Body of pancreas (tissue), 4 donors: ENCODE measurements around the gene MSANTD2. TPM values are rescaled to one million over a fixed set of nuclear protein-coding genes. Genes with fewer than 3 reads are reported as not detected.

Experiments
- ATAC-seq: fragments of 150-250 bp; one replicate; pipeline ENCODE4 v1.9.1; 2016
- DNase-seq, 4 donors: peaks; one replicate each; pipeline ENCODE4 v3.0.0-alpha.2; 2019
- H3K27ac ChIP-seq, 4 donors: fragments of 200-600 bp; sonication (generic); 1 replicate in 3 of 4; 2 replicates in 1 of 4; pipeline versions ENCODE4 v1.5.1 to v1.6.1; 2016 to 2019; ENCODE audit warnings: mild to moderate bottlenecking in 1 of 4, mixed read lengths in 1 of 4, moderate library complexity in 1 of 4
- H3K27me3 ChIP-seq, 2 donors: fragments of 200-600 bp; sonication (generic); one replicate each; pipeline ENCODE4 v1.6.0; 2016; ENCODE audit warnings: mild to moderate bottlenecking in 1 of 2
- H3K36me3 ChIP-seq, 2 donors: fragments of 200-600 bp; sonication (generic); replicated peaks in 1 of 2; 2 replicates each; pipeline ENCODE4 v1.5.1; 2016; ENCODE audit warnings: low read depth in 2 of 2; ENCODE audit not compliant: insufficient read depth in 1 of 2
- H3K4me1 ChIP-seq: fragments of 200-600 bp; sonication (generic); one replicate; pipeline ENCODE4 v1.6.0; 2016
- H3K4me3 ChIP-seq, 2 donors: fragments of 200-600 bp; sonication (generic); 1 replicate in 1 of 2; 2 replicates in 1 of 2; pipeline ENCODE4 v1.5.1; 2016 to 2019
- H3K9me3 ChIP-seq, 3 donors: fragments of 200-600 bp; sonication (generic); 1 replicate in 2 of 3; 2 replicates in 1 of 3; pipeline ENCODE4 v1.5.1; 2016
- POLR2A ChIP-seq, 3 donors: fragments of 450-650 bp; IDR thresholded peaks; one replicate each; pipeline ENCODE4 v1.6.1; 2016; ENCODE audit warnings: antibody characterized with exemption in 3 of 3, mild to moderate bottlenecking in 2 of 3
- WGBS, 2 donors: methylation state at CpG; one replicate each; pipeline ENCODE4 v1.1.5; 2017; 5-methylcytosine and 5-hydroxymethylcytosine counted together
- intact Hi-C: fragments of 100-400 bp; cut with DNase I; formaldehyde crosslinking; loops from one replicate; pipeline ENCODE4 v1.15.1; 2023
- total RNA-seq, 2 donors: library from RNA; depleted of rRNA; stranded (reverse); fragments of >200 nt; gene quantifications; one replicate each; pipeline ENCODE4 v1.1.0, GENCODE V29; 2016
- TF ChIP-seq, protein P1 (sequence below), 7 experiments: fragments of 450-650 bp in 4 of 7; fragments of 200-600 bp in 3 of 7; sonication (generic) in 3 of 7; IDR thresholded peaks; one replicate each; pipeline ENCODE4 v1.5.1; 2016 to 2019; ENCODE audit warnings: antibody characterized with exemption in 7 of 7

MSANTD2 gene
- total RNA-seq, 2 donors from 2014 or later, result 13.0 to 23.7 TPM

DNA sequence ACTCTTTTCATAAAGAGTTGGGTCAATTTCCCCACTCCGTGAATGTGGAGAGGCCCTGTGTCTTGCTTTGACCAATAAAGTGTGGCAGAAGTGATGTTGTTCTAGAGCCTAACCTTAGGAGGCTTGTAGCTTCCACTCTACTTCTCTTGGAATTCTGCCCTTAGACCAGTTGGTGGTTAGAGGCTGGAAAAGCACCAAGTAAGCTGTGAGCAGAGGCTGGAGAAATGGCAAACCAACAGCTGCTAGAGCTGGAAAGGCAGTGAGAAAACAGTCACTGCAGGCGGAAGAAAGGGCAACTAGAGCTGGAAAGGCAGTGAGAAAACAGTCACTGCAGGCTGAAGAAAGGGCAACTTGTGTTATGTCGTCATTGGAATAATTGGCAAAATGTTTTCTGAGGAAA, 29.8 kb upstream of the MSANTD2 start:
- DNase-seq (no peak), ATAC-seq (no peak)
- H3K36me3 ChIP-seq, result no peaks in the 10 kb centered on the region
- intact Hi-C loops, result no loop called here
- H3K27ac ChIP-seq, result no peak overlapping the region
- H3K9me3 ChIP-seq, result no peaks in the 10 kb centered on the region
- no peaks in the 10 kb centered on the region for H3K27me3 ChIP-seq
- 56 to 69% methylated on average over 3 of the region's 3 CpGs for WGBS, 2 donors
- no peaks in the 10 kb centered on the region for H3K4me1 ChIP-seq
- TF ChIP-seq POLR2A (IDR thresholded peaks at IDR 0.05), result no peak
- TF ChIP-seq, protein P1, sequence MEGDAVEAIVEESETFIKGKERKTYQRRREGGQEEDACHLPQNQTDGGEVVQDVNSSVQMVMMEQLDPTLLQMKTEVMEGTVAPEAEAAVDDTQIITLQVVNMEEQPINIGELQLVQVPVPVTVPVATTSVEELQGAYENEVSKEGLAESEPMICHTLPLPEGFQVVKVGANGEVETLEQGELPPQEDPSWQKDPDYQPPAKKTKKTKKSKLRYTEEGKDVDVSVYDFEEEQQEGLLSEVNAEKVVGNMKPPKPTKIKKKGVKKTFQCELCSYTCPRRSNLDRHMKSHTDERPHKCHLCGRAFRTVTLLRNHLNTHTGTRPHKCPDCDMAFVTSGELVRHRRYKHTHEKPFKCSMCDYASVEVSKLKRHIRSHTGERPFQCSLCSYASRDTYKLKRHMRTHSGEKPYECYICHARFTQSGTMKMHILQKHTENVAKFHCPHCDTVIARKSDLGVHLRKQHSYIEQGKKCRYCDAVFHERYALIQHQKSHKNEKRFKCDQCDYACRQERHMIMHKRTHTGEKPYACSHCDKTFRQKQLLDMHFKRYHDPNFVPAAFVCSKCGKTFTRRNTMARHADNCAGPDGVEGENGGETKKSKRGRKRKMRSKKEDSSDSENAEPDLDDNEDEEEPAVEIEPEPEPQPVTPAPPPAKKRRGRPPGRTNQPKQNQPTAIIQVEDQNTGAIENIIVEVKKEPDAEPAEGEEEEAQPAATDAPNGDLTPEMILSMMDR (IDR thresholded peaks at IDR 0.05), result no peak
- no peak overlapping the region for H3K4me3 ChIP-seq

DNA sequence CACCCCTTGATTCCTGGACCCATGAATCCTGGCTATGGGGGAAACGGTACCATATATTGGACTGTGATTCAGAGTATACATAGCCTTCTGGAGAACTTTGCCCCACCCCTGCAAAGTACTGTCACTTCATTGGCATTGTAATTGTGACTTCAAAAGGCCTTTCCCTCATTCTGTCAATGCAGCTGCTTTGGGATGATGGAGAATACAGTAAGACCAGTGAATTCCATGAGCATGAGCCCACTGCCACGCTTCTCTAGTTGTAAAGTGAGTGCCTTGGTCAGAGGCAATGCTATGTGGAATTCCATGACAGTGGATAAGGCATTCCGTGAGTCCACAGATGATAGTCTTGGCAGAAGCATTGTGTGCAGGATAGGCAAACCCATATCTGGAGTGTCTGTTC, 25.7 kb upstream of the MSANTD2 start:
- no peaks in the 10 kb centered on the region for H3K4me1 ChIP-seq
- 75 to 77% methylated on average over 3 of the region's 3 CpGs for WGBS, 2 donors
- TF ChIP-seq POLR2A (IDR thresholded peaks at IDR 0.05), result no peak
- TF ChIP-seq, protein P1 (IDR thresholded peaks at IDR 0.05), result no peak

DNA sequence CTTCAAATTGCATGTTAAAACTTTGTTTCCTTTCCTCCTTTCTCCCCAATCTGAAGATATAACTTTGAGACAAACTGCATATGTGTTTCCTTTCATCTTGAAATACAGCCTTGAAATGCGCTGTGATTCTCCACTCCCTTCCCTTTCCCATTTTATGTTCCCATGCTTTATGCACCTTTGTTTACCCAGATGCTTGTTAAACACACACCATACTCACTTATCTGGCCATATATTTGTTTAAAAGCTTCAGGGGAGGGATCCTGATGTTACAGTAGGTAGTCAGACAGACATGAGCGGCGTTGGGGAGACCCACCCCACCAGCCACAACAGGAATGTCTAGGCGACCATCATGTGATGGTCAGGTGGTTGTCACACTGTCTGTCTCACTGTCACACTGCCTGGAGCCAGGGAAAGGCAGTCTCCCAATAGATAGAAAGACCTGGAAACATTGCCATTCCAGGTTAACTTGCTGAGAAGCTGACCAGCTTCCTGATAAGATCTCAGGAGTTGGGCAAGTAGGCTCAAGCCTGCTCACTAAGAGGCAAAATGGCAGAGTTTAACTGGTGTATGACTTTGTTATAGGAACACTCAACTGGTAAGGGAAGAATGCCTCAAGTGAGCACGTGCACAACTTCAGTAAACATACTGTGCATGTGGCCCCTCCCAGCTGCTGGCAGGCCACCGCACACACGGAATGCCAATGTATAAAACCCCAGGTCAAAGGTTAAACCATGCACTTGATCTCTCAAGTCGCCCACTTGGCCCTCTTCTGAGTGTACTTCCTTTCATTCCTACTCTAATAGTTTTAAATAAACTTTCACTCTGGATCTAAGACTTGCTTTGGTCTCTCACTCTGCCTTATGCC, 23.5 kb upstream of the MSANTD2 start:
- Histone ChIP-seq H3K27me3 (no peaks in the 10 kb centered on the region), H3K4me1 (no peaks in the 10 kb centered on the region), H3K36me3 (no peaks in the 10 kb centered on the region), H3K4me3 (no peak overlapping the region), H3K27ac (no peak overlapping the region), H3K9me3 (no peaks in the 10 kb centered on the region)
- intact Hi-C loops, result no loop called here
- no peak for TF ChIP-seq POLR2A (IDR thresholded peaks at IDR 0.05)
- TF ChIP-seq, protein P1 (IDR thresholded peaks at IDR 0.05), result no peak
- ATAC-seq, result no peak
- DNase-seq, result no peak
- WGBS, 2 donors, result 52 to 55% methylated on average over 8 of the region's 8 CpGs

More for the DNA sequence above, 25.7 kb upstream of the MSANTD2 start:
- Histone ChIP-seq H3K9me3 (no peaks in the 10 kb centered on the region), H3K27me3 (no peaks in the 10 kb centered on the region), H3K4me3 (no peak overlapping the region), H3K27ac (no peak overlapping the region), H3K36me3 (no peaks in the 10 kb centered on the region)
- intact Hi-C loops, result no loop called here
- no peak for DNase-seq
- ATAC-seq, result no peak

DNA sequence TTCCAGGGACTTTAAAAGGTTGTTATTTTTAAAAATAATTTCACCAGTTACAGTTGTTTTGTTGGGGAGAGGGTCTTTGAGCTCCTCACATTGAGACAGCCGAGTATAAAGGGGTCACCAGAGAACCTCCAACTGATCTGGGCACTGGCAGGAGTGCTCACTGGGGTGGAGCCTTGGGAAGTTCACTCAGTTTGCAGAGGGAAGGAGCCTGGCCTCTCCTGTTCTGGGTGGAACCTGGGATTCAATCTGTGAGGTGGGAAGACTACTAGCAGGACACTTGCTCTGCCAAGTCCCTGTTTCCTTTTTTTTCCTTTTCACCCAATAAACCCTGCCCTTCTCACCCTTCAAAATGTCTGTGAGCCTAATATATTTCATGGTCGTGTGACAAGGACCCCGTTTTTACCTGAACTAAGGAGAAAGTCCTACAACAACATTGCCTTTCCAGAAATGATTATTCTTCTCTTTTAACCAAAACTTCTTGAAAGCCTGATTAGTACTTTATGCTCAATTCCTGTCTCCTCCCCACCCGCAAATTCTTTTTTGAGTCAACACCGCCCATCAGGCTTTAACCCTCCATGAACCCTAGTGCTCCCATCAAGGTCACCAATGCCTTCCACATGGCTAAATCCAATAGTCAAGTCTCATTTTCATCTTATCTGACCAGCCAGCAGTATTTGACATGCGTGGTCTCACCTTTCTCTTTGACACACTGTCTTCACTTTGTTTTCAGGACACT, 22.0 kb upstream of the MSANTD2 start:
- H3K27me3 ChIP-seq, result no peaks in the 10 kb centered on the region
- no peak overlapping the region for H3K4me3 ChIP-seq
- DNase-seq (no peak), ATAC-seq (no peak)
- WGBS, 2 donors, result 38 to 45% methylated on average over 6 of the region's 6 CpGs
- no peak overlapping the region for H3K27ac ChIP-seq
- H3K9me3 ChIP-seq, result no peaks in the 10 kb centered on the region
- intact Hi-C loops, result no loop called here
- H3K4me1 ChIP-seq, result no peaks in the 10 kb centered on the region
- H3K36me3 ChIP-seq, result no peaks in the 10 kb centered on the region
- TF ChIP-seq POLR2A (IDR thresholded peaks at IDR 0.05), result no peak
- TF ChIP-seq, protein P1 (IDR thresholded peaks at IDR 0.05), result no peak
